Upper lobe of left lung (tissue), 6 donors: ENCODE measurements around the gene KAT6B. TPM values are rescaled to one million over a fixed set of nuclear protein-coding genes. Genes with fewer than 3 reads are reported as not detected.

ENCODE experiments used
- ATAC-seq, 2 donors: fragments of 200-7000 bp; cut with Tn5 transposase; one replicate each; pipeline ENCODE4 v1.9.1; 2022; ENCODE audit warnings: mild to moderate bottlenecking in 2 of 2, moderate library complexity in 2 of 2; ENCODE audit not compliant: low FRiP score in 2 of 2
- DNase-seq, 2 donors: peaks; one replicate each; pipeline ENCODE4 v3.0.0-alpha.2; 2019 to 2020
- H3K27ac ChIP-seq, 4 donors: fragments of 200-600 bp; sonication (generic); one replicate each; pipeline ENCODE4 v1.5.1; 2016 to 2019
- H3K27me3 ChIP-seq, 4 donors: fragments of 200-600 bp; sonication (generic); one replicate each; pipeline ENCODE4 v1.5.1; 2017 to 2019
- H3K36me3 ChIP-seq, 4 donors: fragments of 200-600 bp; sonication (generic); one replicate each; pipeline ENCODE4 v1.5.1; 2016 to 2019
- H3K4me1 ChIP-seq, 4 donors: fragments of 200-600 bp; sonication (generic); one replicate each; pipeline ENCODE4 v1.5.1; 2018 to 2019
- H3K4me3 ChIP-seq, 4 donors: fragments of 200-600 bp; sonication (generic); one replicate each; pipeline ENCODE4 v1.5.1; 2017 to 2019; ENCODE audit warnings: mild to moderate bottlenecking in 2 of 4, moderate library complexity in 1 of 4
- H3K9me3 ChIP-seq, 4 donors: fragments of 200-600 bp; sonication (generic); one replicate each; pipeline ENCODE4 v1.5.1; 2018 to 2019
- CTCF ChIP-seq, 6 experiments: fragments of 450-650 bp in 4 of 6; fragments of 200-600 bp in 2 of 6; sonication (generic) in 2 of 6; IDR thresholded peaks; one replicate each; pipeline ENCODE4 v1.5.1; 2016 to 2019; ENCODE audit warnings: antibody characterized with exemption in 6 of 6
- EP300 ChIP-seq, 4 donors: sonication (generic); formaldehyde crosslinking; IDR thresholded peaks; one replicate each; pipeline ENCODE4 v1.5.1; 2017; ENCODE audit warnings: antibody characterized with exemption in 4 of 4, control low read depth in 2 of 4
- POLR2A ChIP-seq, 4 donors: fragments of 450-650 bp; IDR thresholded peaks; one replicate each; pipeline ENCODE4 v1.5.1; 2016 to 2017; ENCODE audit warnings: antibody characterized with exemption in 4 of 4, mild to moderate bottlenecking in 2 of 4
- POLR2AphosphoS5 ChIP-seq, 2 donors: sonication (generic); formaldehyde crosslinking; IDR thresholded peaks; one replicate each; pipeline ENCODE4 v1.5.1; 2017; ENCODE audit warnings: antibody characterized with exemption in 2 of 2
- WGBS, 2 donors: methylation state at CpG; one replicate each; pipeline ENCODE4 v1.1.5; 2017 to 2018; 5-methylcytosine and 5-hydroxymethylcytosine counted together
- total RNA-seq, 6 donors: library from RNA; depleted of rRNA in 4 of 6; stranded (reverse); fragments of >200 nt in 4 of 6; gene quantifications; one replicate each; pipeline versions ENCODE4 v1.1.0 to v1.2.1, GENCODE V29; 2016 to 2021
- donor health status: DM: no; HTN: no; CAD: no; lungs with moderate emphysema.
- donor health status: DM: no; HTN: yes; CAD: no; lungs with severe emphysema.

Gene KAT6B
- total RNA-seq, 6 donors from 2014 or later, result 35.2 to 78.4 (median 38.0) TPM

- DNase-seq, result no peak
- Histone ChIP-seq H3K4me3 (no peak overlapping the region), H3K27me3 (no peaks in the 10 kb centered on the region), H3K4me1 (peaks cover 0 to 21% (median 10%) of the 10 kb centered on the region in 4 donors), H3K36me3 (no peaks in the 10 kb centered on the region), H3K9me3 (no peaks in the 10 kb centered on the region), H3K27ac (no peak overlapping the region)
- no peak for ATAC-seq
- WGBS, 2 donors, result 89 to 92% methylated on average over 2 of the region's 2 CpGs
- TF ChIP-seq POLR2AphosphoS5 (IDR thresholded peaks at IDR 0.05) (no peak), EP300 (IDR thresholded peaks at IDR 0.05) (no peak), POLR2A (IDR thresholded peaks at IDR 0.05) (no peak), CTCF (IDR thresholded peaks at IDR 0.05) (no peak)
These were observed 43.2 kb downstream of the KAT6B start for GRCh38 chr10:74869635-74870034.

- peaks cover 0 to 22% (median 13%) of the 10 kb centered on the region in 4 donors for H3K4me1 ChIP-seq
- H3K4me3 ChIP-seq, result no peak overlapping the region
- no peak for DNase-seq
- H3K27ac ChIP-seq, result no peak overlapping the region
- no peaks in the 10 kb centered on the region for H3K27me3 ChIP-seq
- no peak for ATAC-seq
- H3K36me3 ChIP-seq, result no peaks in the 10 kb centered on the region
- TF ChIP-seq CTCF (IDR thresholded peaks at IDR 0.05), result no peak
- TF ChIP-seq EP300 (IDR thresholded peaks at IDR 0.05), result no peak
- no peak for TF ChIP-seq POLR2AphosphoS5 (IDR thresholded peaks at IDR 0.05)
- no peak for TF ChIP-seq POLR2A (IDR thresholded peaks at IDR 0.05)
- no peaks in the 10 kb centered on the region for H3K9me3 ChIP-seq
- WGBS, 2 donors, result 95 to 100% methylated on average over 1 of the region's 1 CpG
These were observed 43.8 kb downstream of the KAT6B start for GRCh38 chr10:74870191-74870590.

- Histone ChIP-seq H3K36me3 (no peaks in the 10 kb centered on the region), H3K9me3 (no peaks in the 10 kb centered on the region), H3K27me3 (no peaks in the 10 kb centered on the region), H3K4me3 (no peak overlapping the region), H3K4me1 (peaks cover 15 to 30% (median 27%) of the 10 kb centered on the region in 4 donors), H3K27ac (no peak overlapping the region)
- TF ChIP-seq POLR2AphosphoS5 (IDR thresholded peaks at IDR 0.05) (no peak), CTCF (IDR thresholded peaks at IDR 0.05) (no peak), EP300 (IDR thresholded peaks at IDR 0.05) (no peak), POLR2A (IDR thresholded peaks at IDR 0.05) (no peak)
- DNase-seq (no peak), ATAC-seq (no peak)
- 72% methylated on average over 5 of the region's 5 CpGs for WGBS, 2 donors
These were observed 45.4 kb downstream of the KAT6B start for GRCh38 chr10:74871595-74872382.

GRCh38 chr10:74873803-74874454, 47.5 kb downstream of the KAT6B start:
- 57 to 71% methylated on average over 5 of the region's 5 CpGs for WGBS, 2 donors
- DNase-seq (no peak), ATAC-seq (no peak)
- Histone ChIP-seq H3K27me3 (no peaks in the 10 kb centered on the region), H3K9me3 (no peaks in the 10 kb centered on the region), H3K36me3 (no peaks in the 10 kb centered on the region), H3K4me1 (peaks cover 18 to 34% (median 30%) of the 10 kb centered on the region in 4 donors), H3K27ac (no peak overlapping the region), H3K4me3 (no peak overlapping the region)
- TF ChIP-seq POLR2A (IDR thresholded peaks at IDR 0.05) (no peak), EP300 (IDR thresholded peaks at IDR 0.05) (no peak), POLR2AphosphoS5 (IDR thresholded peaks at IDR 0.05) (no peak), CTCF (IDR thresholded peaks at IDR 0.05) (no peak)
